HepG2 (cell line): ENCODE results near the gene NKPD1. TPM values are rescaled to one million over a fixed set of nuclear protein-coding genes. Genes with fewer than 3 reads are reported as not detected.

Experiments used
- AGO1 ChIP-seq: fragments of 200-400 bp; formaldehyde crosslinking; IDR thresholded peaks from 2 replicates; pipeline ENCODE4 v1.6.1; 2017; ENCODE audit warnings: mild to moderate bottlenecking, low read depth, low read length, moderate library complexity; ENCODE audit not compliant: poor library complexity, severe bottlenecking
- BHLHE40 ChIP-seq: IDR thresholded peaks from 2 replicates; pipeline ENCODE4 v1.6.1; 2011; ENCODE audit warnings: low read length, improper control_type of control experiment
- CAMTA2 ChIP-seq: sonication (generic); formaldehyde crosslinking; IDR thresholded peaks from 2 replicates; pipeline ENCODE4 v1.4.0; 2020; ENCODE audit warnings: mild to moderate bottlenecking, missing genetic modification reagents, borderline replicate concordance
- CBX5 ChIP-seq: sonication (generic); formaldehyde crosslinking; IDR thresholded peaks from 2 replicates; pipeline ENCODE4 v1.4.0; 2020; ENCODE audit warnings: missing genetic modification reagents, borderline replicate concordance
- CENPX ChIP-seq: sonication (generic); formaldehyde crosslinking; IDR thresholded peaks from 2 replicates; pipeline ENCODE4 v1.9.0; 2021; ENCODE audit warnings: mild to moderate bottlenecking, missing genetic modification reagents, moderate library complexity
- FLYWCH1 ChIP-seq: sonication (generic); formaldehyde crosslinking; IDR thresholded peaks from 2 replicates; pipeline ENCODE4 v1.8.1; 2023; ENCODE audit warnings: mild to moderate bottlenecking, missing genetic modification reagents
- MEIS1 ChIP-seq: sonication (generic); formaldehyde crosslinking; IDR thresholded peaks from 2 replicates; pipeline ENCODE4 v1.9.0; 2021; ENCODE audit warnings: mild to moderate bottlenecking, missing genetic modification reagents, moderate library complexity, borderline replicate concordance
- RBM39 ChIP-seq: fragments of 200-400 bp; formaldehyde crosslinking; IDR thresholded peaks from one replicate; pipeline ENCODE4 v1.6.1; 2018; ENCODE audit warnings: antibody characterized with exemption, mild to moderate bottlenecking, low read depth, low read length; ENCODE audit not compliant: poor library complexity, severe bottlenecking
- REL ChIP-seq: sonication (generic); formaldehyde crosslinking; conservative IDR thresholded peaks from 2 replicates; pipeline ENCODE4 v1.8.0; 2022; ENCODE audit warnings: mild to moderate bottlenecking, missing genetic modification reagents, moderate library complexity
- RXRA ChIP-seq: sonication (generic); formaldehyde crosslinking; IDR thresholded peaks from 2 replicates; pipeline ENCODE4 v1.5.1; 2020; ENCODE audit warnings: missing genetic modification reagents
- RXRB ChIP-seq: IDR thresholded peaks from 2 replicates; pipeline ENCODE4 v1.6.1; 2016; ENCODE audit warnings: borderline replicate concordance, missing genetic modification reagents, missing compliant biosample characterization
- SKI ChIP-seq: fragments of 450-650 bp; IDR thresholded peaks from one replicate; pipeline ENCODE4 v1.6.1; 2018; ENCODE audit warnings: mild to moderate bottlenecking; ENCODE audit not compliant: partially characterized antibody
- SOX6 ChIP-seq, 2 experiments: fragments of 450-650 bp in 1 of 2; sonication (generic) in 1 of 2; formaldehyde crosslinking in 1 of 2; IDR thresholded peaks; 2 replicates each; pipeline versions ENCODE4 v1.4.0 to v1.6.1; 2017 to 2020; ENCODE audit warnings: antibody characterized with exemption in 1 of 2, mild to moderate bottlenecking in 1 of 2, missing genetic modification reagents in 1 of 2
- SP4 ChIP-seq: sonication (generic); formaldehyde crosslinking; IDR thresholded peaks from 2 replicates; pipeline ENCODE4 v1.8.1; 2023; ENCODE audit warnings: mild to moderate bottlenecking, missing genetic modification reagents
- ZBTB7B ChIP-seq: sonication (generic); formaldehyde crosslinking; IDR thresholded peaks from 2 replicates; pipeline ENCODE4 v1.4.0; 2020; ENCODE audit warnings: missing genetic modification reagents
- ZFP36L2 ChIP-seq: sonication (generic); formaldehyde crosslinking; IDR thresholded peaks from 2 replicates; pipeline ENCODE4 v1.4.0; 2020; ENCODE audit warnings: missing genetic modification reagents
- ZNF264 ChIP-seq: sonication (generic); formaldehyde crosslinking; IDR thresholded peaks from 2 replicates; pipeline ENCODE4 v1.4.0; 2020; ENCODE audit warnings: missing genetic modification reagents
- ZNF343 ChIP-seq: sonication (generic); formaldehyde crosslinking; IDR thresholded peaks from 2 replicates; pipeline ENCODE4 v1.4.0; 2020; ENCODE audit warnings: mild to moderate bottlenecking, missing genetic modification reagents
- ZNF547 ChIP-seq: sonication (generic); formaldehyde crosslinking; IDR thresholded peaks from 2 replicates; pipeline ENCODE4 v1.5.1; 2020; ENCODE audit warnings: mild to moderate bottlenecking, missing genetic modification reagents
- polyA plus RNA-seq, 8 experiments: library from polyadenylated mRNA; depleted of rRNA in 3 of 8; stranded (reverse) in 7 of 8; unstranded in 1 of 8; fragments of >200 nt; fragmentation: Illumina TruSeq in 4 of 8; extraction: Trizol in 4 of 8; gene quantifications; 2 replicates each; pipeline versions ENCODE4 v1.2.1 to v1.2.3, GENCODE V29; 2011 to 2016; ENCODE audit warnings: low read depth in 4 of 8, missing spikeins in 1 of 8, mixed read lengths in 1 of 8; ENCODE audit not compliant: insufficient read depth in 1 of 8
- total RNA-seq, 5 experiments: library from RNA; depleted of rRNA; stranded (reverse); fragments of >200 nt; fragmentation: Illumina TruSeq; extraction: Trizol; gene quantifications; 2 replicates each; pipeline ENCODE4 v1.2.3, GENCODE V29; 2016; ENCODE audit warnings: low read depth in 1 of 5
- TF ChIP-seq, protein P1 (sequence below): sonication (generic); formaldehyde crosslinking; IDR thresholded peaks from 2 replicates; pipeline ENCODE4 v1.9.0; 2022; ENCODE audit warnings: low read depth, missing genetic modification reagents
- TF ChIP-seq, protein P2 (sequence below): sonication (generic); formaldehyde crosslinking; IDR thresholded peaks from 2 replicates; pipeline ENCODE4 v1.5.1; 2020; ENCODE audit warnings: missing genetic modification reagents, mild to moderate bottlenecking, borderline replicate concordance
- TF ChIP-seq, protein P3 (sequence below): sonication (generic); formaldehyde crosslinking; IDR thresholded peaks from 2 replicates; pipeline ENCODE4 v1.4.0; 2020; ENCODE audit warnings: mild to moderate bottlenecking, missing genetic modification reagents
- TF ChIP-seq, protein P4 (sequence below): sonication (generic); formaldehyde crosslinking; IDR thresholded peaks from 2 replicates; pipeline ENCODE4 v1.4.0; 2020; ENCODE audit warnings: low read depth, mild to moderate bottlenecking, missing genetic modification reagents

NKPD1 gene
- total and polyA plus RNA-seq, 2 of the 13 experiments (the other 11 are each of a cell fraction or from before 2014, with no cell fraction given) = 0.03 TPM; not detected in 1

DNA sequence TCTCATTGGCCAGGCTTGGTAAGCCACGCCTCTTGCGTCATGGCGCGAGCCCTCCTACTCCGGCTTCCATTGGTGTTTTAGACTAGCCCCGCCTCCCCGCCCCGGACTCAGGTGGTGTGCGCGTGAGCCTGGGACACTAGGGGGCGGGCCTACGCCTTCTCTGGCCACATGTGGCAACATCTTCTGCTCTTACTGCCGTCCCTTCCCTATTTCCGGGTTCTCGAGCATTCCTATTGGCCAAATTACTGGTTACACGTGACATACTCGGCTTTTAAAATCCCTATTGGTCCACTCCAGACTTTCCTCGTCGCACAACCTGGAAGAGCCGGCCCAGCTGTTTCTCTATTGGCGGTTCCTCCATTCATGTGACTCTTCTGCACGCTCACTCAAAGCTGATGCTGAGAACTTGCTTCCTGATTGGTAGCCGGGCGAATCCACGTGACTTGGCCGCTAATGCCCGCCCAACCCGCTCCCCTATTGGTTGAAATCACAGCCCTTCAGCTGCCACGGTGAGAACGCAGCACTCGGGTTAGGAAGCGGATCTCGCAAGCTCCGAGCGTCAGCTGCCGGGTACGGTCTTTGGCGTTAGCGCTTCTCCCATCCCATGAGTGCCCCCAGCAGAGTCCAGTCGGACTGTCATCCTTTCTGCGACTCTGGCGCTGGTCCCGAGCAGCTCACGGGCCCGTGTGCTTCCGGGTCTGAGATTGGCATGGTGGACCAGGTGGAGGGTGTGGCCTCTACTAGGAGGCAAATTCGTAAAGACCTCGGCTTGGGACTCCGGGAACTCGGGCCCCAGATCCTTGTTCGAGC is 17.7 kb upstream of the NKPD1 start, which contains the start of gene BLOC1S3 (continued):
- peak; percentile 49; the same call in 1 of the 2 replicates for TF ChIP-seq MEIS1
- no peak for TF ChIP-seq ZFP36L2 (CRISPR knock-in tag)
- peak; percentile 69; the same call in 1 of the 2 replicates for TF ChIP-seq ZNF264 (CRISPR knock-in tag)
- TF ChIP-seq, protein P1, sequence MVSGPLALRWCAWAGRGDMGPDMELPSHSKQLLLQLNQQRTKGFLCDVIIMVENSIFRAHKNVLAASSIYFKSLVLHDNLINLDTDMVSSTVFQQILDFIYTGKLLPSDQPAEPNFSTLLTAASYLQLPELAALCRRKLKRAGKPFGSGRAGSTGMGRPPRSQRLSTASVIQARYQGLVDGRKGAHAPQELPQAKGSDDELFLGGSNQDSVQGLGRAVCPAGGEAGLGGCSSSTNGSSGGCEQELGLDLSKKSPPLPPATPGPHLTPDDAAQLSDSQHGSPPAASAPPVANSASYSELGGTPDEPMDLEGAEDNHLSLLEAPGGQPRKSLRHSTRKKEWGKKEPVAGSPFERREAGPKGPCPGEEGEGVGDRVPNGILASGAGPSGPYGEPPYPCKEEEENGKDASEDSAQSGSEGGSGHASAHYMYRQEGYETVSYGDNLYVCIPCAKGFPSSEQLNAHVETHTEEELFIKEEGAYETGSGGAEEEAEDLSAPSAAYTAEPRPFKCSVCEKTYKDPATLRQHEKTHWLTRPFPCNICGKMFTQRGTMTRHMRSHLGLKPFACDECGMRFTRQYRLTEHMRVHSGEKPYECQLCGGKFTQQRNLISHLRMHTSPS (CRISPR knock-in tag) = no peak
- TF ChIP-seq RBM39 = peak; percentile 9
- TF ChIP-seq, protein P2, sequence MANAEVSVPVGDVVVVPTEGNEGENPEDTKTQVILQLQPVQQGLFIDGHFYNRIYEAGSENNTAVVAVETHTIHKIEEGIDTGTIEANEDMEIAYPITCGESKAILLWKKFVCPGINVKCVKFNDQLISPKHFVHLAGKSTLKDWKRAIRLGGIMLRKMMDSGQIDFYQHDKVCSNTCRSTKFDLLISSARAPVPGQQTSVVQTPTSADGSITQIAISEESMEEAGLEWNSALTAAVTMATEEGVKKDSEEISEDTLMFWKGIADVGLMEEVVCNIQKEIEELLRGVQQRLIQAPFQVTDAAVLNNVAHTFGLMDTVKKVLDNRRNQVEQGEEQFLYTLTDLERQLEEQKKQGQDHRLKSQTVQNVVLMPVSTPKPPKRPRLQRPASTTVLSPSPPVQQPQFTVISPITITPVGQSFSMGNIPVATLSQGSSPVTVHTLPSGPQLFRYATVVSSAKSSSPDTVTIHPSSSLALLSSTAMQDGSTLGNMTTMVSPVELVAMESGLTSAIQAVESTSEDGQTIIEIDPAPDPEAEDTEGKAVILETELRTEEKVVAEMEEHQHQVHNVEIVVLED (CRISPR knock-in tag) = peak; percentile 82
- TF ChIP-seq AGO1 = no peak
- TF ChIP-seq, protein P3, sequence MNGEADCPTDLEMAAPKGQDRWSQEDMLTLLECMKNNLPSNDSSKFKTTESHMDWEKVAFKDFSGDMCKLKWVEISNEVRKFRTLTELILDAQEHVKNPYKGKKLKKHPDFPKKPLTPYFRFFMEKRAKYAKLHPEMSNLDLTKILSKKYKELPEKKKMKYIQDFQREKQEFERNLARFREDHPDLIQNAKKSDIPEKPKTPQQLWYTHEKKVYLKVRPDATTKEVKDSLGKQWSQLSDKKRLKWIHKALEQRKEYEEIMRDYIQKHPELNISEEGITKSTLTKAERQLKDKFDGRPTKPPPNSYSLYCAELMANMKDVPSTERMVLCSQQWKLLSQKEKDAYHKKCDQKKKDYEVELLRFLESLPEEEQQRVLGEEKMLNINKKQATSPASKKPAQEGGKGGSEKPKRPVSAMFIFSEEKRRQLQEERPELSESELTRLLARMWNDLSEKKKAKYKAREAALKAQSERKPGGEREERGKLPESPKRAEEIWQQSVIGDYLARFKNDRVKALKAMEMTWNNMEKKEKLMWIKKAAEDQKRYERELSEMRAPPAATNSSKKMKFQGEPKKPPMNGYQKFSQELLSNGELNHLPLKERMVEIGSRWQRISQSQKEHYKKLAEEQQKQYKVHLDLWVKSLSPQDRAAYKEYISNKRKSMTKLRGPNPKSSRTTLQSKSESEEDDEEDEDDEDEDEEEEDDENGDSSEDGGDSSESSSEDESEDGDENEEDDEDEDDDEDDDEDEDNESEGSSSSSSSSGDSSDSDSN (CRISPR knock-in tag) = no peak; the same call in 1 of the 2 replicates
- TF ChIP-seq RXRB (CRISPR knock-in tag) = peak; percentile 3; the same call in 1 of the 2 replicates
- peak; percentile 6; the same call in 1 of the 2 replicates for TF ChIP-seq ZBTB7B (CRISPR knock-in tag)
- no peak for TF ChIP-seq FLYWCH1
- no peak for TF ChIP-seq CAMTA2
- no peak; the same call in 1 of the 2 replicates for TF ChIP-seq ZNF547 (CRISPR knock-in tag)
- TF ChIP-seq SKI = no peak
- no peak for TF ChIP-seq CENPX (CRISPR knock-in tag)
- TF ChIP-seq BHLHE40 = peak; percentile 73
- TF ChIP-seq, protein P4, sequence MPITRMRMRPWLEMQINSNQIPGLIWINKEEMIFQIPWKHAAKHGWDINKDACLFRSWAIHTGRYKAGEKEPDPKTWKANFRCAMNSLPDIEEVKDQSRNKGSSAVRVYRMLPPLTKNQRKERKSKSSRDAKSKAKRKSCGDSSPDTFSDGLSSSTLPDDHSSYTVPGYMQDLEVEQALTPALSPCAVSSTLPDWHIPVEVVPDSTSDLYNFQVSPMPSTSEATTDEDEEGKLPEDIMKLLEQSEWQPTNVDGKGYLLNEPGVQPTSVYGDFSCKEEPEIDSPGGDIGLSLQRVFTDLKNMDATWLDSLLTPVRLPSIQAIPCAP (CRISPR knock-in tag) = no peak
- no peak for TF ChIP-seq REL
- no peak for TF ChIP-seq SOX6 (IDR thresholded peaks at IDR 0.05)
- no peak; the same call in none of the 2 replicates for TF ChIP-seq SOX6 (CRISPR knock-in tag; IDR thresholded peaks at IDR 0.05)
- no peak; the same call in 1 of the 2 replicates for TF ChIP-seq ZNF343 (CRISPR knock-in tag)
- TF ChIP-seq SP4 = peak; percentile 94
- no peak for TF ChIP-seq RXRA (CRISPR knock-in tag)
- TF ChIP-seq CBX5 (CRISPR knock-in tag) = no peak
